GM19395 (cell line): ENCODE data around the gene PROKR1.

Experiments
- ATAC-seq: cut with Tn5 transposase; IDR thresholded peaks from one replicate; pipeline ENCODE4 v1.9.1; 2021; ENCODE audit warnings: mild to moderate bottlenecking, moderate library complexity; ENCODE audit not compliant: unreplicated experiment

The PROKR1 gene

DNA sequence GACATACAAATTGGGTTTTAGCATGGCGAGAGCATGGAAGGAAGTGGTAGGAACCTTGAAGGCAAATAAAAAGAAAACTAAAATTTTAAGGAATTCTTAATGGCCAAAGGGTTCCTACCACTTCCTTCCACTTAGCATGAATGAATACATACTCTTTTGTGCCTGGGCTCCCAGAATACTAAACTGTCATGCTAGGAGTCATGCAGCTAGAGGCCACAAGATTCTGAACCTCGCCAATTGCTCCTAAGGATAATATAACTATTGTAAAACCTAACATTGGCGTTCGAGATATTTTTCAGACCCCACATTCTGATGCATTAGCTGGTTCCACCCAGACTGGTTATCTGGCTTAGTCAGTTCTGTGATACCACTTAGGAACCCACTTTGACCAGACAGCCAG is 52.6 kb downstream of the PROKR1 start:
- no peak for ATAC-seq

DNA sequence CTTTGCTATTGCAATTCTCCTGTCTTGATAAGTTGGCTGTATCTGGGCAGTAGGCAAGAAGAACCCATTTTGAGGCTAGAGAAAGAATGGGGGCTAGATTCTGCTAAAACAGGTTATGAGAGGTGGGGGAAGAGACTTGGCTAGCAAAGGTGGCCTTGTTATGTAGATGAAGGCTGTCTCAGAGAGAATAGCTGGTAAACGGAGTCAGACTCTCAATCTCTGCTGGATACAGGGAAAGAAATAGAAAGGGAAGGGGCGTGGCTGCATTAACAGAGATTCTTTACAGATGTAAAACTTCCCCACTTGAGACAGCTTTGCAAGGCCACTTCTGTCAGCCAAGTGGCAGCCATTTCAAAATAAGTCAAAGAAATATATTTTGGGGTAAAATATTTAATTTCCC is 53.2 kb downstream of the PROKR1 start:
- ATAC-seq: no peak

DNA sequence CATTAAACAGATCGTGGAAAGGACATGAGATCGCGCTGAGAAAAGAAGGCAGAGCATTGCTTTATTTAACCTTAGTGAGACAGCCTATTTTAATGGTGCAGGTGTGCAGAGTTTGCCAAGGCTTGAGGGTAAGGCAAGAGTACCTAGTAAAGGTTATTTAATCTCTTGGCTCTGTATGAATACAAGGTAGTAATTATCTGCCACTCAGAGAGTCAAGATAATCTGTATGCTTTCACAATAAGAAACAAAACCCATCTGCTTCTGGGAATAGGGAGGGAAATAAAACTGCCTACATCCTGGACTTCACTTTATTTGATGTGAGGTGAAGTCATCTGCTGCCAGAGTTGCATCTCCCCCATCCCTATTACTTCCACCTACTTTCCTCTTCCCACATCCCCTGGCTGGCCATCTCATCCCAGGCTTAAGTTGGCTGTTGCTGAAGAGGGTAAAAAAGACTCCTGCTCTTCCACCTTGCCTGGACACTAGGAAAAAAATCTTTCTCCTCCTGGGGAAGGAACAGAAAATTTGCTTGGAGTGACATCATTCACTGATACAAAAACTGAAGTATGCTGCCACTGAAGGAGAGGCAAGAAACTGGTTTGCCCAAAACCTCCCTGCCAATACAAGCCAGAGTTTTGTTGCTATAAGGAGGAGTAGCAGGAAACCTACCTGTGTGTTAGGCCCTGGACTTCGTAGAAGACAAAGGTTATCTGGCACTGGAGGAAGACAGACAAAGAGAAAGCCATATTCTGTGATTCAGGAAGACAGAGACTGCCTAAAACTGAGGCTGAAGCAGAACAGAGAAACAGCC is 55.4 kb downstream of the PROKR1 start:
- ATAC-seq: no peak

DNA sequence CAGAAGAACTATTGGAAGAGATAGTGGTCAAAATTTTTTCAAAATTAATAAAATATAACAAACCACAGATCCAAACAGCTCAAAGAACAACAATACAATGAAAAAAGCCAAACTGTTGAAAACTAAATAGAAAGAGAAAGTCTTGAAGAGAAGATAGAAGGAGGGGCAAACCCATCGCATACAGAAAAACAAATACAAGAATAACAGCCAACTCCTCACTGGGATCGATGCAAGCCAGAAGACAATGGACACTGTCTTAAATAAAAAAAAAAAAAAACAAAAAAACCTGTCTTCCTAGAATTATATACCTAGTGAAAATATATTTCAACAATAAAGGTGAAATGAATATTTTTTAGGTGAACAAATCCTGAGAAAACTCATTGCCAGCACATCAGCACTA is 57.2 kb downstream of the PROKR1 start:
- ATAC-seq: no peak

DNA sequence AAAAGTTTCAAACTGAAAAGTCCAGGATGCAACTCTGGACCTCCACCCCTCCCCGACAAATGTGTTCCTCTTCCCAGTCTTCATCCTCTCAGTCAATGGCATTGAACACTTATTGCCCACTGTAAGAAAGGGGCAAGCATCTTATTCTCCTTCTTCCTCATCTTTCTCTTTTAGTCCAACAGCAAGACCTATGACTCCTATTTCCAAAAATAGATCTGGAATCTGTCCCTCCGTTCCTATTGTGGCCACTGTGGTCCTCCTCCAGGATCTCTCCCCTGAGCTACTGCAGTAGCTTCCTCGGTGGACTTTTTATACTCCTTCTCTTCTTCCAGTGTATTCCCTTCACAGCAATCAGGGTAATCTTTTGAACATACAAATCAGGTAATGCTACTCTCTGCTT is 63.3 kb downstream of the PROKR1 start:
- no peak for ATAC-seq
